Adrenal gland (tissue), 12 donors: Measurements from ENCODE around the gene ATP8A2. TPM values are rescaled to one million over a fixed set of nuclear protein-coding genes. Genes with fewer than 3 reads are reported as not detected.

Source experiments
- DNase-seq, 7 donors: peaks; one replicate each; pipeline ENCODE4 v3.0.0-alpha.2; 2019 to 2020
- H3K27ac ChIP-seq, 5 donors: fragments of 200-600 bp; sonication (generic) in 4 of 5; 1 replicate in 3 of 5; 2 replicates in 2 of 5; pipeline versions ENCODE4 v1.5.1 to v1.8.0; 2016 to 2020; ENCODE audit warnings: mild to moderate bottlenecking in 1 of 5
- H3K27me3 ChIP-seq: fragments of 200-600 bp; 2 replicates; pipeline ENCODE4 v1.8.0; 2021
- H3K36me3 ChIP-seq, 2 donors: fragments of 200-600 bp; replicated peaks in 1 of 2; 1 replicate in 1 of 2; 2 replicates in 1 of 2; pipeline versions ENCODE4 v1.5.1 to v1.8.0; 2018 to 2022
- H3K4me1 ChIP-seq, 2 donors: fragments of 200-600 bp; replicated peaks in 1 of 2; 1 replicate in 1 of 2; 2 replicates in 1 of 2; pipeline versions ENCODE4 v1.5.1 to v1.8.0; 2018 to 2021
- H3K4me3 ChIP-seq, 4 donors: fragments of 200-600 bp; sonication (generic) in 3 of 4; one replicate each; pipeline ENCODE4 v1.5.1; 2016 to 2018
- H3K9me3 ChIP-seq, 3 donors: fragments of 200-600 bp; sonication (generic) in 1 of 3; replicated peaks in 1 of 3; 1 replicate in 2 of 3; 2 replicates in 1 of 3; pipeline versions ENCODE4 v1.5.1 to v1.8.0; 2016 to 2021
- POLR2A ChIP-seq, 2 donors: fragments of 450-650 bp; IDR thresholded peaks; one replicate each; pipeline ENCODE4 v1.6.1; 2017; ENCODE audit warnings: antibody characterized with exemption in 2 of 2, mild to moderate bottlenecking in 2 of 2, moderate library complexity in 1 of 2
- WGBS, 4 donors: extraction: QIAGEN DNeasy Blood & Tissue Kit in 2 of 4; methylation state at CpG; one replicate each; pipeline versions ENCODE4 v1.1.5 to v1.1.7; 2013 to 2017; 5-methylcytosine and 5-hydroxymethylcytosine counted together
- intact Hi-C, 2 donors: fragments of 100-400 bp; cut with DNase I; formaldehyde crosslinking; loops; one replicate each; pipeline versions ENCODE4 v1.14.1 to v1.15.0; 2022 to 2023
- polyA plus RNA-seq, 3 donors: library from polyadenylated mRNA; stranded (reverse); fragments of 200-250 nt in 2 of 3; fragments of 350-450 nt in 1 of 3; fragmentation: Illumina TruSeq in 1 of 3; extraction: RNeasy Lipid Tissue Mini Kit (QIAGEN cat#74804) in 1 of 3; gene quantifications; one replicate each; pipeline ENCODE4 v1.2.3, GENCODE V29; 2013 to 2014
- total RNA-seq, 9 donors: library from RNA; depleted of rRNA in 4 of 9; stranded (reverse); fragments of >200 nt in 4 of 9; fragments of 120-200 nt in 1 of 9; fragmentation: NEBNext Ultra II Directional in 1 of 9; extraction: Animal tissue kit (Norgen Biotek cat#: 25700) in 1 of 9; gene quantifications; one replicate each; pipeline versions ENCODE4 v1.1.0 to v1.2.4, GENCODE V29; 2013 to 2023
- TF ChIP-seq, protein P1 (sequence below), 6 experiments: fragments of 450-650 bp in 4 of 6; fragments of 200-600 bp in 2 of 6; sonication (generic) in 1 of 6; IDR thresholded peaks; 1 replicate in 5 of 6; 2 replicates in 1 of 6; pipeline versions ENCODE4 v1.5.1 to v1.8.0; 2016 to 2021; ENCODE audit warnings: antibody characterized with exemption in 6 of 6, mild to moderate bottlenecking in 2 of 6, moderate library complexity in 1 of 6
- donor health status: healthy with polysubstance abuse.
- donor health status: Bipolar disorder and iron deficiency.
- donor health status: DM: yes; HTN: yes; CAD: no.
- donor health status: DM: no; HTN: no; CAD: no.
- donor health status: DM: no; HTN: no; CAD: no.
- donor health status: DM: yes; HTN: yes; CAD: no.

Gene ATP8A2
- total and polyA plus RNA-seq, 12 donors: 0.77 to 14.0 (median 4.3) TPM

DNA sequence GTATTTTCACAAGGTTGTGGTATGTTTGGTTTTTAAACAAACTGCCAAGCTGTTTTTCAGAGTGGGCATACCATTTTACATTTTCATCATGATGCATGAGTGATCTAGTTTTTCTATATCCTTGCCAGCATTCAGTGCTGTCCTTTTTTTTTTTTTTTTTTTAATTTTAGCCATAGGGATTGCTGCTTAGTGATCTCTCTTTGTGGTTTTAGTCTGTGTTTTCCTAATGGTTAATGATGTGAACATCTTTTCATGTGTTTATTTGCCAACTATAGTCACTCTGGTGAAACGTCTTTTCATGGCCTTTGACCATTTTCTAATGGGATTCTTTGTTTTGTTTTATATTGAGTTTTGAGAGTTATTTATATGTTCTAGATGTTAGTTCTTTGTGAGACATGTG lies 620.3 kb downstream of the ATP8A2 start:
- Histone ChIP-seq H3K9me3 (no peaks in the 10 kb centered on the region), H3K36me3 (no peaks in the 10 kb centered on the region), H3K4me1 (no peaks in the 10 kb centered on the region), H3K27ac (no peak overlapping the region), H3K27me3 (no peaks in the 10 kb centered on the region), H3K4me3 (no peak overlapping the region)
- DNase-seq: no peak
- intact Hi-C loops: no loop called here
- TF ChIP-seq POLR2A (IDR thresholded peaks at IDR 0.05): no peak
- TF ChIP-seq, protein P1, sequence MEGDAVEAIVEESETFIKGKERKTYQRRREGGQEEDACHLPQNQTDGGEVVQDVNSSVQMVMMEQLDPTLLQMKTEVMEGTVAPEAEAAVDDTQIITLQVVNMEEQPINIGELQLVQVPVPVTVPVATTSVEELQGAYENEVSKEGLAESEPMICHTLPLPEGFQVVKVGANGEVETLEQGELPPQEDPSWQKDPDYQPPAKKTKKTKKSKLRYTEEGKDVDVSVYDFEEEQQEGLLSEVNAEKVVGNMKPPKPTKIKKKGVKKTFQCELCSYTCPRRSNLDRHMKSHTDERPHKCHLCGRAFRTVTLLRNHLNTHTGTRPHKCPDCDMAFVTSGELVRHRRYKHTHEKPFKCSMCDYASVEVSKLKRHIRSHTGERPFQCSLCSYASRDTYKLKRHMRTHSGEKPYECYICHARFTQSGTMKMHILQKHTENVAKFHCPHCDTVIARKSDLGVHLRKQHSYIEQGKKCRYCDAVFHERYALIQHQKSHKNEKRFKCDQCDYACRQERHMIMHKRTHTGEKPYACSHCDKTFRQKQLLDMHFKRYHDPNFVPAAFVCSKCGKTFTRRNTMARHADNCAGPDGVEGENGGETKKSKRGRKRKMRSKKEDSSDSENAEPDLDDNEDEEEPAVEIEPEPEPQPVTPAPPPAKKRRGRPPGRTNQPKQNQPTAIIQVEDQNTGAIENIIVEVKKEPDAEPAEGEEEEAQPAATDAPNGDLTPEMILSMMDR (IDR thresholded peaks at IDR 0.05): no peak
- 36 to 75% (median 57%) methylated on average over 1 of the region's 1 CpG for WGBS, 4 donors

DNA sequence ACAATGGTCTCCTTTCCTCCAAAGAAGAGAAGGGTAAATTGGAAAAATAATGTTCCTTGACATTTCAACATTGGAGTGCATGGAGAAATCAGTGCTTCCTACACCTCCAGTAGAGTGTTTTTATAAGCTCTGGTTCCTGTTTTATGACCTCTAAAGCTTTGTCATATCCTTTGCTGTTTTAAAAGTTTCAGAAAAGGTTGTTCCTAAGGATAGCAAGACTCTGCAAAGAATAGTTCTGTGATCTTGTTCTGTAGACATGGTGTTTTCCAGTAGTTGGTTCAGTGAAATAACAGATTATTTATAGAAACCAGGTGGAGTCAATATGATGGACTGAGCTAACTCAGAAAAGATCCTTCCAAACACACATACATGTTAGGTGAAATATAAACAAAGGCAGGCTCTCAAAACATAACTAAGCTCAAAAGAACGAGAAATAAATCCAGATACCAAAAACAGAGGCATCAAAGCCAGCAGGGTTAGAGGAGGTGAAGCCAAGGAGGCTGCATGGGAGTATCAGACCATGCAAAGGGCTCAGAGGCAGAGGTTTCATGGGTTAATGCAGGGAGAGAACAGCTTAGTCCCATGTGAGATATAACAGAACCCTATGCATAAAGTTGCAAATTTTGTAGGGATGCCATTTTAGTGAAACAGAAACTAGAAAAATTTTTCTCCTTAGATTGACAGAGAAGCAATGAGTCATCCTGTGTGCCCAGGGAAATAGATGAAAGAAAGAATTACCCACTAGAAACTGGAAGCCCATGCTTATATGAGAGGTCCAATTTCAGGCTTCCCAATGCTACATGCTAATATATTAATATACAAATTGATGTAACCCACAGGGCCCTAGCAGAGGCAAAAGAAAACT lies 635.7 kb downstream of the ATP8A2 start:
- intact Hi-C loops: no loop called here
- Histone ChIP-seq H3K27me3 (no peaks in the 10 kb centered on the region), H3K27ac (no peak overlapping the region), H3K9me3 (peaks cover 0 to 10% (median 0%) of the 10 kb centered on the region in 3 donors), H3K4me1 (no peaks in the 10 kb centered on the region), H3K4me3 (no peak overlapping the region), H3K36me3 (no peaks in the 10 kb centered on the region)
- TF ChIP-seq, protein P1 (IDR thresholded peaks at IDR 0.05): no peak
- TF ChIP-seq POLR2A (IDR thresholded peaks at IDR 0.05): no peak
- 48 to 75% (median 59%) methylated on average over 1 of the region's 1 CpG for WGBS, 4 donors
- no peak for DNase-seq

DNA sequence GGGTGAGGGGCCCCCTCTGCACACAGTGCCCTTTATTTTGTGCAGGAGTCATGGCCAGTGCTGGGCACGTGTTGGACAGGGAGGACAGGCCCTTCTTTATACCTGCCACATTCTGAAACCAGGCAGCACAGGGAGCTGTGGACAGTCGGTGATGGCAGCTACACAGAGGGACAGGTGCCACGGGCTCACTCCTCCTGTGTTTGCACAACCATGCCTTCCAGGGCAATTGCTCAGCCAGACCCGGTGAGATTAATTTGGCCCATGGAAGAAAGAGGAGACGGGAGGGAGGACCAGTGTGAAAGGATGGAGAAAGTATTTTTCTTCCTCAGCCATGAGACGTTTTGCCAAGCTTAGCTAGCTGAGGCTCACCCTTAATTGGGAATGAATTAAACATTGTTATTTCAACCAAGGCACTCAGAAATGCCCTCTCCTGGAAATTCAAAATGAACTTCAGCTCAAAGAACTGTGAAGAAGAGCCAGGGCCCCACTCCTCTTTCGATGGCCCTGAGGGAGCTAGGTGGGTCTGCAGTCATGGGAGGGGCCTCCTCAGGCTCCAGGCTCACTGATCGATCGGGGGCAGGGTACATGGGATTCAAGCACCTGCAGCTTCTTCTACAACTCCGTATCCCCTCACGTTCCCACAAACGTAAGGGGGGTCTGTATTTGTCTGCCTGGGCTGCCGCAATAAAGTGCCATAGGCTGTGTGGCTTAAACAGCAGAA lies 638.9 kb downstream of the ATP8A2 start:
- no peak for DNase-seq
- Histone ChIP-seq H3K27me3 (no peaks in the 10 kb centered on the region), H3K9me3 (peaks cover 0 to 8% (median 0%) of the 10 kb centered on the region in 3 donors), H3K4me1 (no peaks in the 10 kb centered on the region), H3K4me3 (no peak overlapping the region), H3K27ac (no peak overlapping the region), H3K36me3 (no peaks in the 10 kb centered on the region)
- 77 to 86% (median 79%) methylated on average over 13 of the region's 13 CpGs for WGBS, 4 donors
- intact Hi-C loops: no loop called here
- TF ChIP-seq, protein P1 (IDR thresholded peaks at IDR 0.05): no peak
- TF ChIP-seq POLR2A (IDR thresholded peaks at IDR 0.05): no peak

DNA sequence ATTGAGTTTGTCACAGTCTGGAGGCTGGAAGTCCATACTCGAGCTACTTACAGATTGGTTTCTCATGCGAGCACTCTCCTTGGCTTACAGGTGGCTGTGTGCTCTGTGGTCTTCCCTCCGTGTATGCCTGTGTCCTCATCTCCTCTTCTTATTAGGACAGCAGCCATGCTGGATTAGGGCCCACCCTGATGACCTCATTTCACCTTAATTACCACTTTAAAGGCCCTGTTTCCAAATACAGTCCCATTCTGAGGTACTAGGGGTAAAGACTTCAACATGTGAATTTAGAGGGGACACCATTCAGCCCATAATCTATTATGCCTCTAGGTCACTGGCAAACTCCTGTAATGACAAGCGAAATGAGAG lies 639.4 kb downstream of the ATP8A2 start:
- Histone ChIP-seq H3K4me1 (no peaks in the 10 kb centered on the region), H3K27ac (no peak overlapping the region), H3K27me3 (no peaks in the 10 kb centered on the region), H3K9me3 (peaks cover 0 to 2% (median 0%) of the 10 kb centered on the region in 3 donors), H3K36me3 (no peaks in the 10 kb centered on the region), H3K4me3 (no peak overlapping the region)
- TF ChIP-seq POLR2A (IDR thresholded peaks at IDR 0.05): no peak
- 80 to 90% (median 84%) methylated on average over 4 of the region's 4 CpGs for WGBS, 4 donors
- no peak for DNase-seq
- intact Hi-C loops: no loop called here
